ENCODE measurements around the gene ARHGAP12. TPM values are rescaled to one million over a fixed set of nuclear protein-coding genes. Genes with fewer than 3 reads are reported as not detected.

The ARHGAP12 gene
- polyA plus RNA-seq, 1 of the 3 experiments (the other 2 are of a cell fraction) = 8.6 TPM

DNA sequence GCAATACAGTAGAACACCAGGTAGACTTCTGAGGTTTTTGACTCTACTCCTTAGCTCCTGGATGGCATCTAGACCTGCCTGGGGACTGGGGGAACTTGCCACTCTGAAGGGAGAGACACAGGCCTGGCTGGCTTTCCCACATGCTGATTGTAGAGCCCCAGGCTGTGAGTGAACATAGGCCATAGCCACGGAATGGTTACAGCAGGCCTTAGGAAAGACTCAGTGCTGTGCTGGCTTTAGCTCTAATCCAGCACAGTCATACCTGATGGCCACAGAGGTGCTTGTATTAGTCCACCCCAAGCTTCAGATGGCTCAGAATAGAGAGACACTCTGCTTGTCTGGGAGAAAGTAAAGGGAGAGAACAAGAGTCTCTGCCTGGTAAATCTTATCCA lies 35.0 kb upstream of the ARHGAP12 start (continued):
- TF ChIP-seq, protein P1, sequence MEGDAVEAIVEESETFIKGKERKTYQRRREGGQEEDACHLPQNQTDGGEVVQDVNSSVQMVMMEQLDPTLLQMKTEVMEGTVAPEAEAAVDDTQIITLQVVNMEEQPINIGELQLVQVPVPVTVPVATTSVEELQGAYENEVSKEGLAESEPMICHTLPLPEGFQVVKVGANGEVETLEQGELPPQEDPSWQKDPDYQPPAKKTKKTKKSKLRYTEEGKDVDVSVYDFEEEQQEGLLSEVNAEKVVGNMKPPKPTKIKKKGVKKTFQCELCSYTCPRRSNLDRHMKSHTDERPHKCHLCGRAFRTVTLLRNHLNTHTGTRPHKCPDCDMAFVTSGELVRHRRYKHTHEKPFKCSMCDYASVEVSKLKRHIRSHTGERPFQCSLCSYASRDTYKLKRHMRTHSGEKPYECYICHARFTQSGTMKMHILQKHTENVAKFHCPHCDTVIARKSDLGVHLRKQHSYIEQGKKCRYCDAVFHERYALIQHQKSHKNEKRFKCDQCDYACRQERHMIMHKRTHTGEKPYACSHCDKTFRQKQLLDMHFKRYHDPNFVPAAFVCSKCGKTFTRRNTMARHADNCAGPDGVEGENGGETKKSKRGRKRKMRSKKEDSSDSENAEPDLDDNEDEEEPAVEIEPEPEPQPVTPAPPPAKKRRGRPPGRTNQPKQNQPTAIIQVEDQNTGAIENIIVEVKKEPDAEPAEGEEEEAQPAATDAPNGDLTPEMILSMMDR (IDR thresholded peaks at IDR 0.05) = no peak
- TF ChIP-seq RAD21 (IDR thresholded peaks at IDR 0.05; ENCODE audit: low read length) (no peak), POLR2AphosphoS5 (IDR thresholded peaks at IDR 0.05; ENCODE audit: low read depth, low read length) (no peak)

DNA sequence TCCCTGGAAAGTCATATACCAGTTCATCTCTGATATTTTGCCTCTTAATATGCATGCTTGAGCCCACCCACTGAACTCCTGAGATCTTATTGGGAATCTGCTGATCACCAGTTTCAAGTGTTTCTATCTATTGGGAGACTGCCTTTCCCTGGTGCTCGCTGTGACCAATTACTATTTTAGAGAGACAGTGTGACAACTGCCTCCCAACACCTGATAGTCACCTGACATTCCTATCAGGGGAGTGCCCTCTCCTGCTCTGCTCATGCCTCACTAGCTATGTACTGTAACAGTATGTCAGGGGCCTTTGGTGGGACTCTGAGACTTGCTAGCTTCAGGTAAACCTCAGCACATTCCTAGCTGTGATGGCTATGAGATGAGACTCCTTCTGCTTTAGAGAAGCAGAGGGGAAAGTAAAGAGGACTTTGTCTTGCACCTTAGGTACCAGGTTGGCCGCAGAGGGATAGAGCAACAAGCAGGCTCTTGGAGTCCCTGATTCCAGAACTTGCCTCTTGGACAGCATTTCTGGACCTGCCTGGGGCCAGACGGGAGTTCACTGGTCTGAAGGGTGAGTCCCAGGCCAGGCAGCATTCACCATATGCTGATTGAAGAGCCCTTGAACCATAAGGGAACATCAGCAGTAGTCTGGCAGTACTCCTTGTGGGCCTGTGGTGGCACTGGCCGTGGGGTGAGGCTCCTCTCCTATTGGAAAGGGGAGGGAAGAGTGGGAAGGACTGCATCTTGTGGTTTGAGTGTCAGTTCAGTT lies 34.4 kb upstream of the ARHGAP12 start:
- no peaks in the 10 kb centered on the region for H3K27me3 ChIP-seq (ENCODE audit: insufficient read depth)
- no peak overlapping the region for H3K27ac ChIP-seq (ENCODE audit: low read depth in 2 of 2, low read length in 1 of 2)
- no peaks in the 10 kb centered on the region for H3K79me2 ChIP-seq (ENCODE audit: insufficient read depth)
- H3K4me1 ChIP-seq (ENCODE audit: control insufficient read depth in 1 of 2, insufficient read depth in 2 of 2, low read depth in 1 of 2, low read length in 1 of 2) = peaks cover 0 to 9% of the 10 kb centered on the region in 2 experiments; a peak in 1 of 4 replicates
- no peak overlapping the region for H3K9ac ChIP-seq
- 100% methylated on average over 3 of the region's 4 CpGs for WGBS (ENCODE audit: low lambda C conversion rate)
- no peak for TF ChIP-seq NRF1 (IDR thresholded peaks at IDR 0.05; ENCODE audit: low read depth, low read length)
- TF ChIP-seq, protein P1 (IDR thresholded peaks at IDR 0.05) = no peak
- TF ChIP-seq RFX5 (IDR thresholded peaks at IDR 0.05; ENCODE audit: low read length) = no peak
- no peak for TF ChIP-seq TEAD4 (IDR thresholded peaks at IDR 0.05; ENCODE audit: borderline replicate concordance, insufficient read depth)
- no peak for TF ChIP-seq SIN3A (IDR thresholded peaks at IDR 0.05; ENCODE audit: borderline replicate concordance, low read depth, low read length)
- no peak for TF ChIP-seq FOXJ3 (CRISPR knock-in tag; IDR thresholded peaks at IDR 0.05)
- TF ChIP-seq, protein P2, sequence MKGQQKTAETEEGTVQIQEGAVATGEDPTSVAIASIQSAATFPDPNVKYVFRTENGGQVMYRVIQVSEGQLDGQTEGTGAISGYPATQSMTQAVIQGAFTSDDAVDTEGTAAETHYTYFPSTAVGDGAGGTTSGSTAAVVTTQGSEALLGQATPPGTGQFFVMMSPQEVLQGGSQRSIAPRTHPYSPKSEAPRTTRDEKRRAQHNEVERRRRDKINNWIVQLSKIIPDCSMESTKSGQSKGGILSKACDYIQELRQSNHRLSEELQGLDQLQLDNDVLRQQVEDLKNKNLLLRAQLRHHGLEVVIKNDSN (IDR thresholded peaks at IDR 0.05; ENCODE audit: borderline replicate concordance, low read depth) = no peak
- no peaks in the 10 kb centered on the region for H4K20me1 ChIP-seq (ENCODE audit: insufficient read depth)
- no peaks in the 10 kb centered on the region for H3K36me3 ChIP-seq (replicated peaks in 1 of 2; ENCODE audit: control insufficient read depth in 1 of 2, insufficient read depth in 2 of 2, low read length in 1 of 2)
- CTCF ChIA-PET = interaction anchor here (1.9 kb wide), 1 partner anchor 16 kb away, joined by 5 read pairs; no protein-coding TSS in a partner anchor
- no peaks in the 10 kb centered on the region for H3K9me2 ChIP-seq
- no peak overlapping the region for H3K4me2 ChIP-seq
- H2AFZ ChIP-seq (ENCODE audit: low read depth) = no peak overlapping the region
- DNase-seq = no peak
- H3K9me3 ChIP-seq = no peaks in the 10 kb centered on the region
- no peaks in the 10 kb centered on the region for H3F3A ChIP-seq (replicated peaks; ENCODE audit: insufficient read depth)
- POLR2A ChIA-PET = no interaction called here
- no peak overlapping the region for H3K4me3 ChIP-seq (ENCODE audit: low read depth in 2 of 2, low read length in 1 of 2)
